GM12872 (cell line): ENCODE data around the gene RUNX1.

Experiments
- TF ChIP-seq, protein P1 (sequence below): IDR thresholded peaks from 3 replicates; pipeline ENCODE4 v1.5.1; 2011; ENCODE audit warnings: low read depth, mild to moderate bottlenecking, low read length, moderate library complexity; ENCODE audit not compliant: insufficient read depth

Gene RUNX1

DNA sequence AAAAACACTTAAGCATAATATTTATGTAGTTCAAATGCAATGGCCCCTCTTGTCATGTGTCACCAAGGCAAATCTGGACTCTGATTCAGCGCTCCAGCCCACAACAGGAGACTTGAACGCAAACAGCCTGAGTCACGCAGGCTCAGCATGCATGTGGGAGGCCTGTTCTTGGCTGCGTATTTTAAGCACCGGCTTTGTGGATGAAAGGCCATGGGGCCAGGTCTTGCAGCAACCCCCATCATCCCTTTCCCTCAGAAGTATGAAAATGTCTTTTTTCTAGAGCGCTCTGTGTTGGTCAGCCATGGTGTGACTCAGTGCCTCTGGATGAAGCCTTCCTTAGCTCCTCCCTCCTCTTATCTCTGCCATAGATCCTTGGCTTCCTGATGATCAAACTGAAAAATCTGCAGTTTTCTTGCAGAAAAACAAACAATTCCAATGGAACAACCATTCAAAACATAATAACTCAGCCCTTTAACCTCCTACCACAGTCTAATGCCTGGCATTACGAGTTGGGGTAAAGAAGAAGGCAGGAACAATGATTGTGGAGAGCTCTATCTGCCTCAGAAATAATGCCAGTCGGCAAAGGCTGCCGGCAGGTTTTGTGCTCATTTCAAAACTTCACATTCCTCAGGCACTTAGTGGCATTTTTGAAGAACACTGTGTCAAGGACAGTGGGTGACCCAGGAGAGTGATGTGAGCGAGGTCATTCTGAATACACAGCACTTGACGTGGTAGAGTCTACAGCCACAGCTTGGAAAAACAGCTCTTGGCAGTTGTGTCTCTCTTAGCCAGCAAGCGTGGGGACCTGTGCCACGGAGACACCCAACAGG lies 212.8 kb downstream of the RUNX1 start:
- TF ChIP-seq, protein P1, sequence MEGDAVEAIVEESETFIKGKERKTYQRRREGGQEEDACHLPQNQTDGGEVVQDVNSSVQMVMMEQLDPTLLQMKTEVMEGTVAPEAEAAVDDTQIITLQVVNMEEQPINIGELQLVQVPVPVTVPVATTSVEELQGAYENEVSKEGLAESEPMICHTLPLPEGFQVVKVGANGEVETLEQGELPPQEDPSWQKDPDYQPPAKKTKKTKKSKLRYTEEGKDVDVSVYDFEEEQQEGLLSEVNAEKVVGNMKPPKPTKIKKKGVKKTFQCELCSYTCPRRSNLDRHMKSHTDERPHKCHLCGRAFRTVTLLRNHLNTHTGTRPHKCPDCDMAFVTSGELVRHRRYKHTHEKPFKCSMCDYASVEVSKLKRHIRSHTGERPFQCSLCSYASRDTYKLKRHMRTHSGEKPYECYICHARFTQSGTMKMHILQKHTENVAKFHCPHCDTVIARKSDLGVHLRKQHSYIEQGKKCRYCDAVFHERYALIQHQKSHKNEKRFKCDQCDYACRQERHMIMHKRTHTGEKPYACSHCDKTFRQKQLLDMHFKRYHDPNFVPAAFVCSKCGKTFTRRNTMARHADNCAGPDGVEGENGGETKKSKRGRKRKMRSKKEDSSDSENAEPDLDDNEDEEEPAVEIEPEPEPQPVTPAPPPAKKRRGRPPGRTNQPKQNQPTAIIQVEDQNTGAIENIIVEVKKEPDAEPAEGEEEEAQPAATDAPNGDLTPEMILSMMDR: no peak

DNA sequence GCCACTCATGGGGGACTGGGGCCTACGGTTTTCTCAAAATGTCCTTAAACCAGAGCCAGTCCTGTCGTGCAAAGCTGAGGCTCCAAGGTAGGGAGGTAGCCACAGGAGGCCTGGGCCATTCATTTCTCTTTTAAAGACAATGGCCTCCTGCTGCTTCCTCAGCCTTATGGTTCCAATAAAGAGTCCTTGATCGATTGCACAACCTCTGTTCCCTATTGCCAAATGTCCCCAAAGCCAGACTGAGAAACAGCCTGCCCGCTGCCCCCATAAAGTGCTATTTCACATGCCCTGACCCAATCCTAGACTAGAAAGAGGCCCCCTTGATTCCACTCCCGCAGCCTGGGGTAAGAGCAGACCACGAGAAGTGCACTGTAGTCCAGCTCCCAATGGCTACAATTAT lies 213.6 kb downstream of the RUNX1 start:
- TF ChIP-seq, protein P1: no peak

DNA sequence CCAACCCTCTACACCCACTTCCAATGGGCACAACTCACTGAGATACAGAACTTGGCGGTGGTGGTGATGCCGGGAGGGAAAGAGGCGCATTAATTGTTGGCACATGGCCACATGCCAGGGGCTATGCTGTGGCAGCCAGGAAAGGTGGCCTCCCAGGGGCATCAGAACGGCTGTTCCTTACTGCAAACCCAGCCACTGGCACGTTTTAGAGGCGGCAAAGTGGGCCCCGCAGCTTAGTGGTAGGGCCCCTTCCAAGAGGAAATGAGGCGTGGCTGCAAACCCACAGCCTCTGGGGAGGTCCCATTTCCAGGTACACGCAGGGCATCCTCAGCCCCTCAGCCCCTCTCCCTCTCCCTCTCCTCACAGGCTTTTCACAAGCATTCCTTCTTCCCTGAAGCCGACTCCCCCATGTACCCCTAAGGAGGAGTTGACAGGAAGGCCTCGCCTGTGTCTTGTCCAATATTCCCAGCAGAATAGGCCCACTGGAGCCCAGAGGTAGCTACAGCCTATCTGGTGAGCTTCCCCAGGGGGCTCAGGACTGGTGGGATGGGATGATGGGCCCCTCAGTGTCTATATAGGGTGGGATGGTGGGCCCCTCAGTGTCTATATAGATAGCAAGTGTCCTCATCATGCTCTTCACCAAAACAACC lies 214.1 kb downstream of the RUNX1 start:
- TF ChIP-seq, protein P1: no peak

DNA sequence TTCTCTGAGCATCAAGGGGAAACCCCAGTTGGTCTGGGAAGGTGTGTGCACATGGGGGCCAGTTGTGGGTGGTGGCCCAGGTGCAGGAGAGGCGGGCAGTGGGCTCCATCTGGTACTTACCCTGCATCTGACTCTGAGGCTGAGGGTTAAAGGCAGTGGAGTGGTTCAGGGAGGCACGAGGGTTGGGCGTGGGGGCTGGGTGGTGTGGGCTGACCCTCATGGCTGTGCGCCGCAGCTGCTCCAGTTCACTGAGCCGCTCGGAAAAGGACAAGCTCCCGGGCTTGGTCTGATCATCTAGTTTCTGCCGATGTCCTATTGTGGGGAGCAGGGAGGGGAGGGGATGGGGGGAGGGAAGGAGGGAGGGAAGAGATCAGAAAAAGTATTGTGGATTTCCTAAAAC lies 214.8 kb downstream of the RUNX1 start:
- TF ChIP-seq, protein P1: no peak

DNA sequence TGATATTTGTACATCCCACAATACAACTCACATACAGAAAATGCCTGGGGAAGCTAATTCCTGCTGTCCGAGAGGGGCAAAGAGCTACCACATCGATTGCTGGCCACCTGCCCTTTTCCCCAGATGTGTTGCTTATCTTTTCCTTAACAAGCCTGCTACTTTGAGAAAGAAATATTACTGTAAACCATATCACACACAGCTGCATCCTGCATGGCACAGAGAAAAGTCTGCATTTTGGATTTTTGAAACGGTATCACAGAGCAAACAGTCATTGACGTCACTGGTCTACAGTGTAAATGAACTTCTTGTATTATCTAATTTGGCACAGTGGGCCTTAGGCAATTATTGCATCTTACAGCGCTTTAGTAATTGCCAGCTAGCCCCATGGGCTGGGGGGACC lies 215.6 kb downstream of the RUNX1 start:
- TF ChIP-seq, protein P1: no peak

DNA sequence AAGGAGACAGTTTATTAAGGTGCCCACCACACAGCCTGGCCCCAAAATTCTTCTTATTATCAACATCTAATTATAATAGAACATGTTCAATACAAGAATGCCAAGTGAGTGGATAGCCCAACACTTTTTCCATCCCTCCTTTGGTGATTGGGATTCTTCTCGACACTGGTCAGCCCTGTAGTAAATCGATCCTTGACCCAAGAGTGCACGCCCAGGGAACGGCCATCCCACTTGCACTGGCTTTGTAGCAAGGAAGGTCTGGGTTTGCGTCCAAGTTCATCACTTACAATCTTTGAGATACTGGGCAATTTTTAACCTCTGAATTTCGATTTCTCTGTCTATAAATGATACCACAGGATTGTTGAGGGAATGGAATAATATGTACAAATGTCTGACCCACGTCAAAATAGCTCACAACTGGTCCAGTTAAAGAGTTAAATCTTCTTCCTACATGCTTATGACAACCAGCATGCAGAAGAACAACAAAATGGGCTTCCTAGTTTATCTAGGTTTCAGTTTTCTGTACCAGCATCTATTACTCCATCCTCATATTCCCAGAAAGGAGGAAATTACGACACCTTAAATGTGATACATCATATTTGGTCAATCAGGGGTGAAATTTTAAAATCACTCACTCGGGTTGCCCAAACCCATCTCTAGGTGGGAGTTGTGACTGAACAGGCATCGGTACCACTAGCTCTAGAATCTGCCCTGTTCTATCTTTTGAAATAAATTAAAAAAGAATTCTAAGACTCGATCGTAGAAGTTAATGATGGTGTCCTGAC lies 218.5 kb downstream of the RUNX1 start:
- TF ChIP-seq, protein P1: no peak
